GM18517 (cell line): Measurements from ENCODE around the gene TREML1.
"Not testable (repeated sequence)": the region's sequence is repeated elsewhere in the genome, so short reads cannot be mapped to it uniquely, and the experiment has no call there.

Source experiments
- ATAC-seq: cut with Tn5 transposase; IDR thresholded peaks from one replicate; pipeline ENCODE4 v1.9.1; 2021; ENCODE audit warnings: mild to moderate bottlenecking, moderate library complexity; ENCODE audit not compliant: unreplicated experiment

Gene TREML1

GRCh38 chr6:41153451-41153850, 696 bp downstream of the TREML1 start:
- no peak for ATAC-seq

GRCh38 chr6:41150671-41151070, 3.5 kb downstream of the TREML1 start:
- no peak for ATAC-seq

GRCh38 chr6:41147917-41148316, 6.2 kb downstream of the TREML1 start:
- no peak for ATAC-seq

GRCh38 chr6:41136911-41137310, 17.2 kb downstream of the TREML1 start:
- ATAC-seq, result no peak

- ATAC-seq, result no peak
Observed at GRCh38 chr6:41135062-41135832, 18.9 kb downstream of the TREML1 start.

- ATAC-seq, result no peak
Observed at GRCh38 chr6:41132254-41132653, 21.9 kb downstream of the TREML1 start.

- ATAC-seq, result no peak
Observed at GRCh38 chr6:41125282-41125681, 28.9 kb downstream of the TREML1 start.

- ATAC-seq, result no peak
Observed at GRCh38 chr6:41122918-41123317, 31.2 kb downstream of the TREML1 start.

- no peak for ATAC-seq
Observed at GRCh38 chr6:41122373-41122772, 31.8 kb downstream of the TREML1 start.

- ATAC-seq, result no peak
Observed at GRCh38 chr6:41120058-41120457, 34.1 kb downstream of the TREML1 start.

GRCh38 chr6:41119508-41119907, 34.6 kb downstream of the TREML1 start:
- ATAC-seq, result no peak

GRCh38 chr6:41115027-41115426, 39.1 kb downstream of the TREML1 start:
- not testable (repeated sequence) for ATAC-seq

- no peak for ATAC-seq
Observed at GRCh38 chr6:41111017-41111416, 43.1 kb downstream of the TREML1 start.

GRCh38 chr6:41103847-41104246, 50.3 kb downstream of the TREML1 start:
- no peak for ATAC-seq

GRCh38 chr6:41100871-41101287, 53.3 kb downstream of the TREML1 start:
- ATAC-seq, result no peak
